GM19397 (cell line): ENCODE measurements around the gene RPL28.

Experiments
- ATAC-seq: cut with Tn5 transposase; IDR thresholded peaks from one replicate; pipeline ENCODE4 v1.9.1; 2021; ENCODE audit warnings: mild to moderate bottlenecking, moderate library complexity; ENCODE audit not compliant: unreplicated experiment

The RPL28 gene

DNA sequence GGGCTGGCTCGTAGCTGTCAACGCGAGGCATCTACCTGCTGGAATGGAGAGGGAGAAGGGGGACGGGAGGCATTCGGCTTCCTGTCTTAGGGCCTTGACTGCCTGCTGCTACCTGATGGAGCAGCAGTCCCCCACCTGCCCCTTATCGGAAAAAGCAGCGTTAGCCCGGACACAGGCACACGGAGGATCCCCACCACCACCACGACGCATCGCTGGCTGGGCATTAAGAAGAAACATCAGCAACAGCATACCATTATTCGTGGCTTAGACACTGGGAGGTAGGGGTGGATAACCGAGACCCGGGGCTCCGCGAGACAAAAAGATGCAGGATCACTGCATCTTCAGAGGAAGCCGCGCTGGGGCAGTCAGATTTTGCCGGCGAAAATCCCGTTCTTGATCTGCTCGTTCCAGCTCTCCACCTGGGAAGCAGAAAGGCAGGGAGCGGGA, 32.4 kb upstream of the RPL28 start:
- ATAC-seq = no peak

DNA sequence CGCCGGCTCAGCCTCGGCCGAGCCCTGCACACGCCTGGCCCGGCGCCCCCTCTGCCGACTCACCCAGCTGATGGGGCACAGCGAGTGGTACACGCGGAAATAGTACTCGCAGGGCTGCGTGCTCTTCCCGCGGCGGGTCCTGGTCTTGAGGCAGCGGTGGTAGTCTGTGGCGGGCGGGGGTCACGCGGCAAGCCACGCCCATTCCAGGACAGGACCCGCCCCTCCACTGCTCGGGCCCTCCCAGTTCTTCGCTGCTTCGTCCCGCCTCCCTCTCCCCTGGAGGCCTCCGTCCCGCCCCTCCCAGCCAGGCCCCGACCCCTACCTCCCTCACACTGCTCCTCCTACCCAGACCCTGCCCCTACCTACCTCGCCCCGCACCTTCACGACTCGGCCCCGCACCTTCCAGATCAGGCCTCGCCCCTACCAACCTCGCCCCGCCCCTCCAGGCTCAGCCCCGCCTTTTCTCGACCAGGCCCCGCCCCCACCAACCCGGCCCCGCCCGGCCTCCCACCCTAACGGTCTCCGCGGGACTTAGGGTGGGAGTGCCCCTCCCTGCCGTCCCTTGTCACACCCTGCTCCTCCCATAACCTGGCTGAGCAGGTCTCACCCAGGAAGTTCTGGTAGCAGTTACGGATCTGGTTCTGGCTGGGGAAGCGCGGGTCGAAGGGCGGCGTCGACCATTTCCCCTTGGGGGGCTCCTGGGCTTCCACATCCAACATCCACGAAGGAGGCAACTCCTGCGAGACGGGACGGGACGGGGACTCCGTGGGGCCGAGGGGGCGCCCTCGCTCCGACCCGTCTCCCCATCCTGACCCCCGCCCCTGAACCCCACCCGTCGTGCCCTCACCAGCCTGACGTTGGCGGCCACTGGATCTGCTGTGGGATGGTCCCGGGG, 31.7 kb upstream of the RPL28 start:
- ATAC-seq = no peak

DNA sequence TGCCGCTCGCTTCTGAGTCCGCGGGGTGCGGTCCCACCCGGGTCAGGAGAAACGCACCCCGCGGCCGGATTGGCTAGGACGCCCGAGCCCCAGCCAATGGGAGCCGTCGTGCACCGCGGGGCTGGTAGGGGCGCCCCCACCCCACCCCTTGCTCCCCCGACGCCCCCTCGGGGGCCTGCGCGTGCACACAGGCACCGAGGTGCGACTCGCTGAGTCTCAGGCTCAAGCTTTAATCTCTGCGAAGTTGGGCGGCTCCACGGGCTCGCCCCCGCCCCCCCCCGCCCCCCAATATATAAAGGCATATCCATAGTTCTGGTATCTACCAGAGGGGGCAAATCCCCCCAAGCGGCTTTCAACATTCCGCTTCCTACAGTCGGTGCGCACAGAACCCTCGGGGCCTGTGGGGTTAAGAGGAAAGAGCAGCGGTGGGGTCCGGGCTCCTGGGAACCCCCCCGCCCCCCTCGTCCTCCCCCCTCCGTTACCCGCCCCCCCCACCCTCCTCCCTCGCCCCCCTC, 31.0 kb upstream of the RPL28 start, which contains the start of gene COX6B2:
COX6B2 (minus strand) TSS at position 22 of the 515 bp plus-strand sequence. CDS start 198 bp downstream, outside the sequence.
- no peak for ATAC-seq

DNA sequence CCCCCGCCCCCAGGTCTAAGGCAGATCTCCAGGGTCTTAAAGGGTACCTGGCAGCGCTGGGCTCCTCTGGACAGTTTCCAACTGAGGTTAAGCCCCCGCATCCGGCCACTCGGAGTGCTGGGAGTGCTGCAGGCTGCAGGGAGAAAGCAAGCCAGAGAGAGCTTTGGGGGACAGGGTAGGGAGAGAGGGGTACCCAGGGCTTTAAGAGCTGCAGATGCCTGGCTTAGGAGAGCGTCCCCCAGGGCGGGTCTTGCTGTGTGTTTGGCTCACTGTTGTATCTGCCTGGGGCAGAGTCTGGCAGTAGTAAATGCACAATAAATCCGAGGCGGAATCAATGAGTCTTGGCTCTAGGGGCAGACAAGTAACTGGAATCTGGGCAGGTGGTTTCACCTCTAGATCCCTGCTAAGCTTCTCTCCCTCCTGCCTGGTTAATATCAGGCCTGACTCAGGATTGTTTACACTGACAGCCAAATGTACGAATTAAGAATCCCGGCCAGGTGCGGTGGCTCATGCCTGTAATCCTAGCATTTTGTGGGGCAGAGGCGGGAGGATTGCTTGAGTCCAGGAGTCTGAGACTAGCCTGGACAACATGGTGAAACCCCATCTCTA, 30.4 kb upstream of the RPL28 start:
- no peak for ATAC-seq

DNA sequence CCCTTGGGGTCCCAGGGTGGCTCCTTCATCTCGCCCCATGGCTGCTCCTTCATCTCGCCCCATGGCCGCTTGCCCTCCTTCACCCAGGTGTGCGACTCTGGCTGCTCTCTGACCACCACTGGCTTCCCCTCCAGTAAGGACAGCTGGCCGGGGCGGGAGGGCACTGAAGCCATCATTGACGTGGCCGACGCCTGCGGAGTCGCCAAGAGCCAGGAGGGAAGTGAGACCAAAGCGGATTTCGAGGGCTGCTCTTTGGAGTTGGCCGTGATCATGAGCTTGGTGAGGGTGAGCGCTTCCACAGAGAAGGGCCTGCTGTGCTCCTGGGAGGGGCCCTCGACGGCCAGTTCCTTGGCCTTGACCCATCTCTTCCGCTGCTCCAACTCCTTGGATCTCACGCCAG, 27.2 kb upstream of the RPL28 start:
- ATAC-seq = no peak

DNA sequence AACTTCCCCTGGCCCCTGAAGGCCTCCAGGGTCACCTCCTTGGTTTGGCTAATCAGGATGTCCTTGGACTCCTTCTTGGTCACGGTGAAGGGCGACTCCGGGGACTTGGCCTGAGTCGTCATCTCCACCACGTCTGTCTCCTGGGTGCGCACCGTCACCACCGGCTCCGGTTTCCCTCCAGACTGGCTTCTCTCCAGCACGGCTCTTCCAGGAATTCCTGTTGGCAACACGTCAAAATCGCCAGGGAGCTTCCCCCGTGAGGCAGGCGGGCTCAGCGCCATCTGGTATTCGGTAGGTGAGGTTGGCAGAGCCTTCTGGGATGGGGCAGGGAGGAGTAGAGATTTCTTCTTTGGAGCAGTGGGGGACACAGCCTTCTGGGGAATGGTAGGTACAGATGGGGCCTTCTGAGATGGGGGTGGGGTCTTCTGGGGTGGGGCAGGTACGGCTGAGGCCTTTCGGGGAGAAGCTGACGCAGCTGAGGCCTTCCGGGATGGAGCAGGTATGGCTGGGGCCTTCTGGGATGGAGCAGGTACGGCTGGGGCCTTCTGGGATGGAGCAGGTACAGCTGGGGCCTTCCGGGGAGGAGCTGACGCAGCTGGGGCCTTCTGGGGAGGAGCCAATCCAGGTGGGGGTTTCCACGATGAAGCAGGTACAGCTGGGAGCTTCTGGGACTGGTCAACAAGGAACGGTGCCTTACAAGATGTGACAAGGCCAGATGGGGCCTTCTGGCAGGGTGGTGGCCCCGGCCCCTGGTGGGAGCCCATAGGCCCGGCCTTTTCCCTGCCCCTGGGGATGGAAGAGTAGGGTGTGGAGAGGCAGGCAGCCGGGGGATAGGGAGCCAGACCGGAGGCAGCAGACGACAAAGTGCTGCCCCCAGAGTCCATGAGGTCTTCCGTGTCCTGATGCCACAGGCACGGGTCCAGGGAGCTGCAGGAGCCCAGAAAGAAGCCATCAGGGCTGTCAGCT, 26.5 kb upstream of the RPL28 start:
- no peak for ATAC-seq

DNA sequence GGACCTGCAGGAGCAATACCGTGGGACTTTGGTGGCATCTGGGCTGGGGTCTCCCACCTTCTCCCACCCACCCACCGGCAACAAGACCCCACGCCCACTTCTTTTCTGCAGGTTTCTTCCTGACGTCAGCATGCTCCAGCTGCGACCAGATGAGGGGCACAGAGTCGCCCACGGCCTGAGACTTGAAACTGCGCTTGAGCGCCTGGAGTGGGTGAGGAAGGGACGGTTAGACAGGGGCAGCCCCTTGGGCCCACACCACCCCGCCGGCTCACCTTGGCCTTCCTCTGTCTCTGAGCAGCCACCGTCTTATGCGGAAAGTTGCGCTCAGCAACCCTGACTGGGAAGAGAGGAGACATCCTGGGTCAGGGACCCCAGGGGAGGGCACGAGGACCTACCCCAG, 24.8 kb upstream of the RPL28 start:
- no peak for ATAC-seq

DNA sequence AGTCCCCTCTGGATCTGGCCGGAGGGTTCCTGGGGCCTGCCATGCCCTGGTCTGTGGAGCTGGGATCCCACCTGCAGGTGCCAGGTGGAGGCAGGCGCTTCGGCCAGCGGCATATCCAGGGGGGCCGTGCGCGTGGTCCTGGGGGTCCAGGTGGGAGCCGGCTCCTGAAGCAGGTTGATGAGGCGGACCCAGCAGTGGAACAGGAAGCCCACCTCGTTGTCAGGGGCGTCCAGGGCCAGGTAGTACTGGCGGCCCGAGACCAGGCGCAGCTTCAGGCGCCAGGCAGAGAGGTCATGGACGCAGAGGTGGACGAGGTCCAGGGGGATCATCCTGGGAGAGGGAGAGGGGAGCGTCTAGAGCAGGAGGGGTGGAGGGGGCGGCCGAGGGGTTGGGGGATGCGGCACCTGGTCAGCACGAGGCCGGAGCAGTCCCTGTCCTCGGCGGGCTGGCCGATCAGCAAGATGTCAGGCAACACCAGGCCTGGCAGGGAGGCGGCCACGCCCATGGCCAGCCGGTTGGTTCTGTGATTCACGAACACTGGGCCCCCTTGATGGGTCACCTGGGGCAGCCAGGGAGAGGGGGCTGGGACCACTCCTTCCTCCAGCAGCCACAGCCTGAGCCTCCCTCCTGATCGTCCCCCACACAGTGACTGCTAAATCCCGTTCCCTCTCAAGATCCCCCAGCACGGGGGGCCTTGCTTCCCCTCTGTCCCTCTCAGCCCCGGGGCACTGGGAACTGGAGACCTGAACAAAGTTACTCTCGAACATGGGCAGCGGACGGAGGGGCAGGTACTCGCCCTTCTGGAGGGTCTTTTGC, 23.4 kb upstream of the RPL28 start:
- ATAC-seq = no peak

DNA sequence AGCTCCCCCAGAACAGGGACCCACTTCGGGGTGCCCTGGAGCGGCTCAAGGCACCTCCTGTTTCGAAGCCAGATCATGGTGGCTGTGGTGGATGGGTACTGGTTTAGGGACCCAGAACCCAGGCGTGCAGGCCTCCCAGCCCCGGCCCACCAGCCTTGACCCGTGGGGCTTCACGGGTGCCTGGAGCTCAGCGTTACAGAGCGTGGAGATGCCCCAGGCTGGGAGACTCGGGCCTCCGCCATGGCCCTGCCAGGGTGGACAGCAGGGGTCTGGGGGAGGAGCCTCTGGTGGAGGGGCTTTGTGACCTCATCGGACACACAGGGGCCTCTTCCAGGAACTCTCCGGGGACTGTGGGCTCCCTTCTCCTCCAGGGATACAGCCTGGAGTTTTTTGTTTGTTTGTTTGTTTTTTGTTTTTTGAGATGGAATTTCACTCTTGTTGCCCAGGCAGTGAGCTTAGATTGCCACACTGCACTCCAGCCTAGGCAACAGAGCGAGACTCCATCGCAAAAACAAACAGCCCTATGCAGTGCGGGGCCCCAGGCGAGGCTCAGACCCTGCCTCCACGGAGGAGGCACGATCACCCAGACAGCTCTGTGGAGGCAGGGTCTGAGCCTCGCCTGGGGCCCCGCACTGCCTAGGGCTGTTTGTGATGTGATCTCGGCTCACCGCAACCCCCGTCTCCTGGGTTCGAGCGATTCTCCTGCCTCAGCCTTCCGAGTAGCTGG, 22.6 kb upstream of the RPL28 start, which contains the start of gene GARIN5B:
GARIN5B (minus strand) TSS at position 271 of the 727 bp plus-strand sequence; CDS start at position 77, 194 bp downstream.
- no peak for ATAC-seq

DNA sequence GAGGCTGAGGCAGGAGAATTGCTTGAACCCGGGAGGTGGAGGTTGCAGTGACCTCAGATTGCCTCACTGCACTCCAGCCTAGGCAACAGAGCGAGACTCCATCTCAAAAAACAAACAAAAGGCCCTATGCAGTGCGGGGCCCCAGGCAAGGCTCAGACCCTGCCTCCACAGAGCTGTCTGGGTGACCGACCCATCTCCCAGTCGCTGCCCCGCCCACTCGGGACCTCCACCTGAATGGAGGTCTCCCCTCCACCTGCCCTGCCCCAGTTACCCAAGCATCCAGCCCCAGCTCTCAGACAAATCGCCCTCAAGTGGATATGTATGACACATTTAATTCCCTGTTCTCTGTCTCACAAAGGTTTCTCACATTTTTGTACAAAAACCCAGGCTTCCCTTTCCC, 20.5 kb upstream of the RPL28 start:
- no peak for ATAC-seq

DNA sequence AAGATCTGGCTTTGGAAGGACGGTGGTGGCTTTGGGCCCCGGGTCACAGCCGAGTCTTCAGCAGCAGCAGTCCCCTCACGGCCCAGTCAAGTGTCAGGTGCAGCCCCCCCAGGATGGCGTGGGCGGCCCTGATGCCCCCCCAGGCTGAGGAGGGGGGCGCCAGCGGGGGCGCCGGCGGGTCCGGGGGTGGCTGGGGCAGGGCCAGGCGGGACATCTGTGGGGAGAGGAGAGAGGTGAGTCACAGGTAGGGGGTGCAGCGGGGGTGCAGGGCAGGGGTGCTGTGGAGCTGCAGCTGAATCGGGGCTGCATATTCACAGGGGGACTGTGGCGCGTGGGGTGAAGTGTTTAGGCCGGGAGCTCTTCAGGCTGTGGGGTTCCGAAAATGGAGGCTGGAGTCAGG, 19.8 kb upstream of the RPL28 start:
- no peak for ATAC-seq

DNA sequence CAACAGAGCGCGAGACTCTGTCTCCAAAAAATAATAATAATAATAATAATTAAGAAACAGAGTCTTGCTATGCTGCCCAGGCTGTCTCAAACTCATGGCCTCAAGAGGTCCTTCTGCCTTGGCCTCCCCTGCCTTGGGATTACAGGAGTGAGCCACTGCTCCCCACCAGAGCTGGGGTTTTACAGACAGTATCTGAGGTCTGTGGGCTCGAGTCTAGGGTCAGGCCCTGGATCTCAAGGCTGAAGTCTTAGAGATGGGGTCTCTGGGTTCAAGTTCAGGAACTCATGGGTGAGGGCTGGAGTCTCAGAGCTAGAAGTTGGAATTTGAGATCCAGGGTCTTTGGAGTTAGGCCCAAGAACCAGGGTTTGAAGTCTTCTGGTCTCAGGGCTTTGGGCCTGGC, 18.9 kb upstream of the RPL28 start:
- no peak for ATAC-seq

DNA sequence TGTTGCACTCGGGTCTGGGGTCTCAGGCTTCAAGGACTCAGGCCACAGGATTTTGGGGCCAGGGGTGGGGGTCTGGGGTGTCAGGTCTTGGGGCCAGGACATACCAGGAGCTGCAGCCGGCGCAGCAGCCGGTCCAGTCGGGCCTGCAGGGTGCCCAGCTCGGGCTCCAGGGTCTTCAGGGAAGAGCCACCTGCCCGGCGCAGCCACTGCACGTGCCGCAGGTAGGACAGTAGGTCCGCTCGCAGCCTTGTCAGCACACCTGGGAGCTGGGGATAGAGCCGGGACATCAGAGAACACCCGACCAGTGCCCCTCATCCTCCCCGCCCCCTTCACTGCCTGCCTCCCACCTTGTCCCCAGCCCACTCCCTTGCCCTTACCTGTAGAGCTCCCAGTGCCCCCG, 17.6 kb upstream of the RPL28 start:
- no peak for ATAC-seq

DNA sequence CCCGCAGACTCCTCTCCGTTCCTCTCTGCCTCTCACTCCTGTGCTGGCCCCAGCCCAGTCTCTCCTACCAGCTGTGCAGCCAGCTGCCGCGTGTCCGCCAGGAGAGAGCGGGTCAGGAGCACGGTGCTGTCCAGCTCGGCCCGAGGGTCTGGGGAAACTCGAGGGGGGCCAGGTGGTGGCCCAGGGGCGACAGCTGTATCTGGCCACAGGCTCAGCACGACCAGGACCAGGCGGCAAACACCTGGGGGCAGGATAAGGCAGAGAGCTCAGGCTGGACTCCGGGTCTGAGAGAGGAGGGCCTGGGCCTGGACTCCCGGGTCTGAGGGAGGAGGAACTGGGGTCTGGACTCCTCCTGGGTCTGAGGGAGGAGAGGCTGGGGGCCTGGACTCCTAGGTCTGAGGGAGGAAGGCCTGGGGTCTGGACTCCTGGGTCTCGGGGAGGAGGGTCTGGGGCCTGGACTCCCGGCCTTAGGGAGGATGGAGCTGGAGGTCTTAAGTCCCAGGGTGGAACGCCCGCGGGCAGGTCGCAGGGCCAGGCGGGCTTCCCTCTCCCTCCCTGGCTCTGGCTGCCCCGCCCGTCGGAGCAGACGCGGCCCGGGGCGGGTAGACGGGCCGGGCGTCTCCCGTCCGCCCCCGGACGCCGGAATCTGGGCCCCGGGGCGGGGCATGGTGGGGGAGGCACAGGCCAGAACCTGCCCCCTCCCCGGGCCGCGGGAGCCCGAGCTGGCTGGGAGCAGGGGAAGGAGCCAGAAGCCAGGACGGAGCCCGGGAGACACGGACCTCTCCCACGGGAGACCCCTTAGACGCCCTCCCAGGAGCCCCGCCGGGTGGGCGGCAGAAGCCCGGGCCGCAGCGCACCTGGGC, 16.8 kb upstream of the RPL28 start:
- no peak for ATAC-seq

DNA sequence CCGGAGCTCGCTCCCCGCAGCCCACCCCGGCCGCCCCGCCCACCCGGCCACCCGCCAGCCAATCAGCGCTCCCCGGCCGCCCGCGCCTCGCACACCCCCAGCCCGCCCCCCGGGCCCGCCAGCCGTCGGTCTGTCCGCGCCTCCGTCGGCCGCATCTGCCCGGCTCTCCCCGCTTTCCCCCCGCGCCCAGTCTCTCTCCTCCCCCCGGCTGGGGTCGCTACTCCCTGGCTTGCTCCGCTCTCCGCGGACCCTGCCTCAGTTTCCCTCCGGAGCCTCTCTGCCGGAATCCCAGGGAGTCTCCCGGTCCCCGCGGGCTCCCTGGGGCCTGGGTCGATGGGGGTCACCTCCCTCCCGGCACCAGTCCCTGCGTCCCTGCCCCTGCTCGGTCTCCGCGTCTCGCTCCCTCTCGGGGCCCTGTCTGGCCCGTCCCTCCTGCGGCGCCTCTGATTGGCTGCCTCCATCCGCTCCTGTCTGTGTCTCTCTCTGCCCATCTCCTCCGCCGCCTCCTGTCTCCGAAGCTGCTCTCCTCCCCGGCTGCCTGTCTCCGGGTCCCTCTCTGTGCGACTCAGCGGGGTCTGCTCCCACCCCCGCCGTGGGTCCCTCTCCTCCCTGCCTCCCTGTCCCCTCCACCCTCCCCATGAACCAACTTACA, 16.0 kb upstream of the RPL28 start:
- no peak for ATAC-seq

DNA sequence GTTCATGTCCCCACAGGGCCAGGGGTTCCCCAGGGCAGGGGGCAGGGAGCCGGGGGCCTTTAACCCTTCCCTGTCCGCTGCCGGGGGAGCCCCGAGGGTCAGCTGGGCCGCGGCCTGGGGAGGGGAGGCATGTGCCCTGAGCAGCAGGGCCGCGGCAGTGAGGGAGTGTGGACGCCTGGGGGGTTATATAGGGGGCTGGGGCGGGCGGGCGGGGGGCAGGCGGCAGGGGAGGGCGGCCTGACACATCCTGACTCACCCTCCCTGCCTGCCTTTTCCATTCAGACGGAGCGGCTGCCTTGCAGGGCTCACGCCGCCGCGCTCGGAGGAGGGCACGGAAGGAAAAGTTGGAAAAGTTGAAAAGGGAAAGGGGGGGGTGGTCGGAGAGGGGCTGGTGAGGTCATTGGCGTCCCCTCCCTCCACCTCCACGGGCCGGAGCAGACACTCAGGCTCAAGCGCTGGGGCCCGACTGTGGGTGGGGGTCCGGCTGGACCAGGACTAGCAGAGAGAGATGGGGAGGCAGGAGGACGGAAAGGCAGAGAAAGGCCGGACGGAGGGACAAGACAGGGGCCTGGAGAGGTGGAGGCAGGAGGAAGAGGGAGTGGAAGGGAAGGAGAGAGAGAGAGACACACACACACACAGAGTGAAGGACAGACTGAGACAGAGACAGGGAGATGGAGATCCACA, 15.3 kb upstream of the RPL28 start, which contains the start of gene IL11:
IL11 (minus strand) TSS at position 159 of the 684 bp plus-strand sequence; CDS start at position 6, 153 bp downstream.
- ATAC-seq = no peak
